HepG2 (cell line): ENCODE data around the gene POP7. TPM values are rescaled to one million over a fixed set of nuclear protein-coding genes. Genes with fewer than 3 reads are reported as not detected.

Experiments
- ATAC-seq: fragments of 200-7000 bp; cut with Tn5 transposase; 3 replicates; pipeline ENCODE4 v1.9.1; 2020; ENCODE audit warnings: mild to moderate bottlenecking, moderate library complexity
- BruUV-seq: library from RNA; stranded (reverse); fragments of 400-500 nt; replicated peaks from 2 replicates; lab custom pipeline; 2021; lab: Mats Ljungman, UMichigan
- CTCF ChIA-PET: fragments of 300-600 bp; formaldehyde crosslinking; extraction: SDS; loops from one replicate; lab custom pipeline; 2021; ENCODE audit warnings: low total read pairs, inconsistent platforms, low intra/inter-chr PET ratio; lab: Yijun Ruan, JAX
- POLR2A ChIA-PET: fragments of 350-600 bp; sonication (Branson Sonifier 250); formaldehyde crosslinking; loops from one replicate; lab custom pipeline; 2020; ENCODE audit warnings: antibody characterized with exemption, inconsistent platforms; lab: Yijun Ruan, JAX
- DNase-seq: peaks from one replicate; pipeline ENCODE4 v3.0.0-alpha.2; 2015; ENCODE audit warnings: low spot score
- FAIRE-seq: peaks from 3 replicates; lab custom pipeline; 2011; peaks lifted over from hg19 to GRCh38; lab: Jason Lieb, UNC
- H2AFZ ChIP-seq: one replicate; pipeline ENCODE4 v1.6.1; 2011; ENCODE audit warnings: low read length, inconsistent platforms
- H3K27ac ChIP-seq: fragments of 300-600 bp; 3 replicates; pipeline ENCODE4 v1.8.0; 2011; ENCODE audit warnings: mixed run types, mild to moderate bottlenecking, mixed read lengths, low read length, inconsistent platforms; ENCODE audit not compliant: insufficient read depth; ENCODE audit errors: extremely low read length
- H3K27me3 ChIP-seq, 2 experiments: fragments of 200-600 bp in 1 of 2; 2 replicates in 1 of 2; 3 replicates in 1 of 2; pipeline versions ENCODE4 v1.6.0 to v1.8.0; 2011; ENCODE audit warnings: low read length in 2 of 2, mild to moderate bottlenecking in 2 of 2, moderate library complexity in 2 of 2, inconsistent platforms in 1 of 2; ENCODE audit not compliant: insufficient read depth in 2 of 2, control insufficient read depth in 1 of 2
- H3K36me3 ChIP-seq, 2 experiments: fragments of 200-600 bp in 1 of 2; replicated peaks in 1 of 2; 2 replicates in 1 of 2; 3 replicates in 1 of 2; pipeline versions ENCODE4 v1.5.1 to v1.8.0; 2011; ENCODE audit warnings: low read length in 2 of 2, inconsistent platforms in 1 of 2; ENCODE audit not compliant: insufficient read depth in 2 of 2, control insufficient read depth in 1 of 2
- H3K4me1 ChIP-seq: 2 replicates; pipeline ENCODE4 v1.5.1; 2012; ENCODE audit warnings: low read length, inconsistent platforms; ENCODE audit not compliant: insufficient read depth
- H3K4me2 ChIP-seq: 2 replicates; pipeline ENCODE4 v1.6.0; 2011; ENCODE audit warnings: low read depth, low read length, inconsistent platforms
- H3K4me3 ChIP-seq, 3 experiments: fragments of 200-600 bp in 1 of 3; sonication (generic), shearing (Covaris generic) in 1 of 3; replicated peaks in 1 of 3; 2 replicates each; pipeline ENCODE4 v1.5.1; 2011 to 2016; ENCODE audit warnings: low read length in 3 of 3, inconsistent platforms in 2 of 3, low read depth in 2 of 3, mild to moderate bottlenecking in 2 of 3, control low read depth in 1 of 3, mixed read lengths in 1 of 3; ENCODE audit not compliant: insufficient read depth in 1 of 3
- H3K79me2 ChIP-seq: one replicate; pipeline ENCODE4 v1.6.1; 2011; ENCODE audit warnings: low read length, inconsistent platforms; ENCODE audit not compliant: insufficient read depth
- H3K9ac ChIP-seq: 2 replicates; pipeline ENCODE4 v1.6.0; 2011; ENCODE audit warnings: mild to moderate bottlenecking, low read depth, low read length, inconsistent platforms; ENCODE audit not compliant: insufficient read depth
- H3K9me3 ChIP-seq: 2 replicates; pipeline ENCODE4 v1.5.1; 2012; ENCODE audit warnings: mild to moderate bottlenecking, low read length
- H4K20me1 ChIP-seq: 2 replicates; pipeline ENCODE4 v1.6.0; 2011; ENCODE audit warnings: inconsistent platforms, mild to moderate bottlenecking, low read length, moderate library complexity; ENCODE audit not compliant: insufficient read depth
- ATF7 ChIP-seq, 2 experiments: fragments of 450-650 bp in 1 of 2; sonication (generic) in 1 of 2; formaldehyde crosslinking in 1 of 2; IDR thresholded peaks; 2 replicates each; pipeline versions ENCODE4 v1.4.0 to v1.6.1; 2016 to 2020; ENCODE audit warnings: antibody characterized with exemption in 1 of 2, mild to moderate bottlenecking in 1 of 2, missing genetic modification reagents in 1 of 2
- CREB1 ChIP-seq, 2 experiments: fragments of 450-650 bp in 1 of 2; IDR thresholded peaks; 2 replicates each; pipeline ENCODE4 v1.6.1; 2016 to 2017; ENCODE audit warnings: control low read depth in 1 of 2, mild to moderate bottlenecking in 1 of 2, missing compliant biosample characterization in 1 of 2, missing genetic modification characterization in 1 of 2
- DNMT3B ChIP-seq: conservative IDR thresholded peaks from 2 replicates; pipeline ENCODE4 v1.6.1; 2016; ENCODE audit warnings: missing biosample characterization, control low read depth
- XRCC5 ChIP-seq: fragments of 200-400 bp; formaldehyde crosslinking; optimal IDR thresholded peaks from 2 replicates; pipeline ENCODE3; 2017; ENCODE audit warnings: mild to moderate bottlenecking, low read length
- ZEB1 ChIP-seq: IDR thresholded peaks from 2 replicates; pipeline ENCODE4 v1.6.1; 2012; ENCODE audit warnings: mild to moderate bottlenecking, low read depth, inconsistent platforms; ENCODE audit not compliant: insufficient replicate concordance
- ZNF12 ChIP-seq: sonication (generic); formaldehyde crosslinking; IDR thresholded peaks from 2 replicates; pipeline ENCODE4 v1.5.0; 2020; ENCODE audit warnings: missing genetic modification reagents
- WGBS: methylation state at CpG from one replicate; pipeline ENCODE4 v1.1.6; 2017; ENCODE audit warnings: low lambda C conversion rate; 5-methylcytosine and 5-hydroxymethylcytosine counted together
- in situ Hi-C: cut with HindIII; loops from 2 replicates; pipeline ENCODE4 v1.10.0; 2017; ENCODE audit warnings: low pct_unique_long_range_greater_than_20kb; ENCODE audit not compliant: extremely low pct_ligation_motif_present
- intact Hi-C: fragments of 100-400 bp; cut with micrococcal nuclease; formaldehyde crosslinking; loops from one replicate; pipeline ENCODE4 v1.10.0; 2022; ENCODE audit not compliant: unreplicated experiment
- polyA plus RNA-seq, 8 experiments: library from polyadenylated mRNA; depleted of rRNA in 3 of 8; stranded (reverse) in 7 of 8; unstranded in 1 of 8; fragments of >200 nt; fragmentation: Illumina TruSeq in 4 of 8; extraction: Trizol in 4 of 8; gene quantifications; 2 replicates each; pipeline versions ENCODE4 v1.2.1 to v1.2.3, GENCODE V29; 2011 to 2016; ENCODE audit warnings: low read depth in 4 of 8, missing spikeins in 1 of 8, mixed read lengths in 1 of 8; ENCODE audit not compliant: insufficient read depth in 1 of 8
- total RNA-seq, 5 experiments: library from RNA; depleted of rRNA; stranded (reverse); fragments of >200 nt; fragmentation: Illumina TruSeq; extraction: Trizol; gene quantifications; 2 replicates each; pipeline ENCODE4 v1.2.3, GENCODE V29; 2016; ENCODE audit warnings: low read depth in 1 of 5

The POP7 gene
- total and polyA plus RNA-seq, 2 of the 13 experiments (the other 11 are each of a cell fraction or from before 2014, with no cell fraction given) = 63.9 to 91.1 TPM

GRCh38 chr7:100665168-100665726, 40.7 kb upstream of the POP7 start:
- Histone ChIP-seq H4K20me1 (no peaks in the 10 kb centered on the region), H3K36me3 (no peaks in the 10 kb centered on the region), H3K27me3 (no peaks in the 10 kb centered on the region; a peak in 2 of 5 replicates)
- POLR2A ChIA-PET = no interaction called here
- CTCF ChIA-PET = no interaction called here
- TF ChIP-seq DNMT3B (CRISPR knock-in tag) = no peak
- no peak for TF ChIP-seq ZEB1
- peak; percentile 58; the same call in 1 of the 2 replicates for TF ChIP-seq ZNF12 (CRISPR knock-in tag)
- TF ChIP-seq, all 625 proteins: peak for 1
- in situ Hi-C loops (no loop called here), intact Hi-C loops (no loop called here)
- FAIRE-seq = no peak
- H3K79me2 ChIP-seq = no peaks in the 10 kb centered on the region
- 80% methylated on average over 5 of the region's 5 CpGs for WGBS
- no peak overlapping the region for H3K27ac ChIP-seq
- ATAC-seq = no peak
- H3K9me3 ChIP-seq = no peaks in the 10 kb centered on the region
- no peak overlapping the region for H2AFZ ChIP-seq
- no peaks in the 10 kb centered on the region for H3K4me1 ChIP-seq
- no peak for DNase-seq
- BruUV-seq = no TSS peak
- H3K4me3 ChIP-seq = no peak overlapping the region
- H3K4me2 ChIP-seq = no peak overlapping the region
- H3K9ac ChIP-seq = no peak overlapping the region

- ATAC-seq (no peak), FAIRE-seq (no peak)
- in situ Hi-C loops = no loop called here
Measured at GRCh38 chr7:100667331-100668068, 38.4 kb upstream of the POP7 start.

More at GRCh38 chr7:100667331-100668068, 38.4 kb upstream of the POP7 start:
- Histone ChIP-seq H2AFZ (no peak overlapping the region), H3K27ac (no peak overlapping the region), H3K4me3 (no peak overlapping the region), H3K9ac (no peak overlapping the region), H3K9me3 (no peaks in the 10 kb centered on the region), H3K27me3 (peaks cover 0 to 4% of the 10 kb centered on the region in 2 experiments; a peak in 4 of 5 replicates), H4K20me1 (no peaks in the 10 kb centered on the region), H3K36me3 (no peaks in the 10 kb centered on the region), H3K79me2 (no peaks in the 10 kb centered on the region), H3K4me1 (peaks cover under 1% of the 10 kb centered on the region; the same call in 1 of the 2 replicates), H3K4me2 (no peak overlapping the region)
- ChIA-PET POLR2A (no interaction called here), CTCF (no interaction called here)
- BruUV-seq = no TSS peak
- WGBS = 51% methylated on average over 16 of the region's 16 CpGs
- no peak for DNase-seq
- TF ChIP-seq CREB1 (IDR thresholded peaks at IDR 0.05) (peak; percentile 86), CREB1 (CRISPR knock-in tag; IDR thresholded peaks at IDR 0.05) (no peak), XRCC5 (no peak), ATF7 (IDR thresholded peaks at IDR 0.05) (peak; percentile 94), ATF7 (CRISPR knock-in tag; IDR thresholded peaks at IDR 0.05) (no peak)
- intact Hi-C loops = no loop called here
